Nephron progenitor cell (in vitro differentiated cells): ENCODE data around the gene KCNAB3.

Experiments used
- DNase-seq: peaks from one replicate; pipeline ENCODE4 v3.0.0; 2021
- H3K27ac Mint-ChIP-seq: 2 replicates; pipeline ENCODE4 v1.8.0; 2021; ENCODE audit warnings: mild to moderate bottlenecking, moderate library complexity, mixed read lengths
- H3K27me3 Mint-ChIP-seq: 2 replicates; pipeline ENCODE4 v1.8.0; 2021; ENCODE audit warnings: mild to moderate bottlenecking, low read depth, mixed read lengths; ENCODE audit not compliant: poor library complexity
- H3K36me3 Mint-ChIP-seq: 2 replicates; pipeline ENCODE4 v1.8.0; 2021; ENCODE audit warnings: low read depth, mixed read lengths
- H3K4me1 Mint-ChIP-seq: 2 replicates; pipeline ENCODE4 v1.8.0; 2021; ENCODE audit warnings: mixed read lengths
- H3K4me3 Mint-ChIP-seq: 2 replicates; pipeline ENCODE4 v1.8.0; 2021; ENCODE audit warnings: mild to moderate bottlenecking, moderate library complexity, mixed read lengths
- H3K9me3 Mint-ChIP-seq: 2 replicates; pipeline ENCODE4 v1.8.0; 2021; ENCODE audit warnings: mild to moderate bottlenecking, moderate library complexity, mixed read lengths
- TF ChIP-seq, protein P1 (sequence below): fragments of 200-600 bp; sonication (generic); IDR thresholded peaks from 2 replicates; pipeline ENCODE4 v1.5.0; 2021; ENCODE audit warnings: antibody characterized with exemption

The KCNAB3 gene

DNA sequence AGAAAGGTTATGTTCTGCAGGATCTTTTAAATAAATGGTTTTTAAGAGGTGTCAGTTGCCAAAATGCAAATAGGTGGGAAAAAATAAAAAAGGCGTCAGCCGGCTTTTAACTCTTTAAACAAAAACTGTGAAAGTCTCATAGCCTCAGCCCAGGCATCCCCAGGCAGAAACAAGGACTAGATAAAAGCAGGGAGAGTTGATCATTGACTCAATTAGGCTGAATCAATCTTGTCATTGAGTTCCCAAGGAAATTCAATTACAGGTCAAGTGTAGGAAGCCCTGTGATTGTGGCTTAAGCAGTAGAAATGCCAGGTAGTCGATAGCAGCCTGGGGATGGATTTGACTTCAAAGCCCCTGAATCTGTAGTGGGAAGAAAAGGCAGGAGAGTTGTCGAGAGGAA lies 42.0 kb upstream of the KCNAB3 start:
- DNase-seq, result no peak
- TF ChIP-seq, protein P1, sequence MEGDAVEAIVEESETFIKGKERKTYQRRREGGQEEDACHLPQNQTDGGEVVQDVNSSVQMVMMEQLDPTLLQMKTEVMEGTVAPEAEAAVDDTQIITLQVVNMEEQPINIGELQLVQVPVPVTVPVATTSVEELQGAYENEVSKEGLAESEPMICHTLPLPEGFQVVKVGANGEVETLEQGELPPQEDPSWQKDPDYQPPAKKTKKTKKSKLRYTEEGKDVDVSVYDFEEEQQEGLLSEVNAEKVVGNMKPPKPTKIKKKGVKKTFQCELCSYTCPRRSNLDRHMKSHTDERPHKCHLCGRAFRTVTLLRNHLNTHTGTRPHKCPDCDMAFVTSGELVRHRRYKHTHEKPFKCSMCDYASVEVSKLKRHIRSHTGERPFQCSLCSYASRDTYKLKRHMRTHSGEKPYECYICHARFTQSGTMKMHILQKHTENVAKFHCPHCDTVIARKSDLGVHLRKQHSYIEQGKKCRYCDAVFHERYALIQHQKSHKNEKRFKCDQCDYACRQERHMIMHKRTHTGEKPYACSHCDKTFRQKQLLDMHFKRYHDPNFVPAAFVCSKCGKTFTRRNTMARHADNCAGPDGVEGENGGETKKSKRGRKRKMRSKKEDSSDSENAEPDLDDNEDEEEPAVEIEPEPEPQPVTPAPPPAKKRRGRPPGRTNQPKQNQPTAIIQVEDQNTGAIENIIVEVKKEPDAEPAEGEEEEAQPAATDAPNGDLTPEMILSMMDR, result no peak
- Mint-ChIP-seq H3K4me3 (no peak overlapping the region), H3K4me1 (no peaks in the 10 kb centered on the region), H3K9me3 (peaks cover 19% of the 10 kb centered on the region), H3K27ac (no peak overlapping the region), H3K27me3 (peaks cover 38% of the 10 kb centered on the region), H3K36me3 (peaks cover 5% of the 10 kb centered on the region)

DNA sequence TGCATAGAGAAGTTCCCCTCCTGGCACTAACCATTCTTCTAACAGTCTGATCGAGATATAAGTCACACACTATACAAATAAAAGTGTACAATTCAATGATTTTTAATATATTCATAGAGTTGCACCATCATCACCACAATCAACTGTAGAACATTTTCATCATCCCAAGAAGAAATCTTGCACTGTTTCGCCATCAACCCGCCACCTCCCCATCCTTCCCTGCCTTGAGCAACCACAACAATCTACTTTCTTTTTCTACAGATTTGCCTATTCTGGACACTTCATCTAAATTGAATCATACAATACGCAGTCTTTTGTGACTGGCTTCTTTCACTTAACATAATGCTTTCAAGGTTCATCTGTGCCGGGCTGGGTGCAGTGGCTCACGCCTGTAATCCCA lies 39.8 kb upstream of the KCNAB3 start:
- Mint-ChIP-seq H3K4me1 (no peaks in the 10 kb centered on the region), H3K4me3 (no peak overlapping the region), H3K9me3 (peaks cover 4% of the 10 kb centered on the region), H3K27me3 (peaks cover 34% of the 10 kb centered on the region), H3K27ac (no peak overlapping the region), H3K36me3 (peaks cover 2% of the 10 kb centered on the region)
- DNase-seq, result no peak
- TF ChIP-seq, protein P1, result no peak

DNA sequence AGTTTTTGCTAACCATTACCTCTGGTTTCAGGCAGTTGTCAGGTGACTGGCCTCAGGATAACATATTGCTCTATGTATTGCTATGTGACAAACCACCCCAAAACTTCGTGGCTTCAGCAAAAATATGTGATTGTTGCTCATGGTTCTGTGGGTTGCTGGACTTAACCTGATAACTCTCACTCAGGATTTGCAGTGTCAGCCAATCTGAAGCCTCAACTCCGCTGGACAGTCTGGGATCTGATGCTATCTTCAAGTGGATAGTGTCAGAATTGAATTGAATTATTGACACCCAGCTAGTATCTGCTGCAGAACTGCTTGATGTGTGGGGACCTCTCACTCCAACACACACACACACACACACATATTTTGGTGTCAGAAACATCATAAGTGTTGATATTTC lies 38.1 kb upstream of the KCNAB3 start:
- H3K4me1 Mint-ChIP-seq, result no peaks in the 10 kb centered on the region
- H3K4me3 Mint-ChIP-seq, result no peak overlapping the region
- no peak overlapping the region for H3K27ac Mint-ChIP-seq
- H3K9me3 Mint-ChIP-seq, result no peaks in the 10 kb centered on the region
- no peaks in the 10 kb centered on the region for H3K36me3 Mint-ChIP-seq
- H3K27me3 Mint-ChIP-seq, result peaks cover 34% of the 10 kb centered on the region
- TF ChIP-seq, protein P1, result no peak
- DNase-seq, result no peak

DNA sequence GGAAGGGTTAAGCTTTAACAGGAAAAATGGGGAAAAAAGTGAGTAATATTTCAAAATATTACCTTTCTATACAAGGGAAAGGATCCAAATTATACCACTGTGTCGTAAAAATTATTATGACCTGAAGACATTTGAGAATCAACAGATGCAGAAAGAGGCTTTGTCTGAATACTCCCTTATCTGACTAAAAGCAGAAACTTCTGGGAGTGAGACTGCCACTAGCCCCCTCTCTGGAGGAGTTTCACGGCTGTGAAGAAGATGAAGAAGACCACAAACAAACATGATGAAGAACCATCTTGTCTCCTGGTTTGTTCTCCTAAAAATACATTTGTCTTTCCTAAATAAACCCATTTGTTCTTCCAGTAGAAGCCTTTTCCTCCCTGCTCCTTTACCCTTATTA lies 31.8 kb upstream of the KCNAB3 start:
- Mint-ChIP-seq H3K4me1 (no peaks in the 10 kb centered on the region), H3K36me3 (no peaks in the 10 kb centered on the region), H3K27me3 (peaks cover 18% of the 10 kb centered on the region), H3K27ac (no peak overlapping the region), H3K4me3 (no peak overlapping the region), H3K9me3 (no peaks in the 10 kb centered on the region)
- DNase-seq, result no peak
- TF ChIP-seq, protein P1, result no peak

DNA sequence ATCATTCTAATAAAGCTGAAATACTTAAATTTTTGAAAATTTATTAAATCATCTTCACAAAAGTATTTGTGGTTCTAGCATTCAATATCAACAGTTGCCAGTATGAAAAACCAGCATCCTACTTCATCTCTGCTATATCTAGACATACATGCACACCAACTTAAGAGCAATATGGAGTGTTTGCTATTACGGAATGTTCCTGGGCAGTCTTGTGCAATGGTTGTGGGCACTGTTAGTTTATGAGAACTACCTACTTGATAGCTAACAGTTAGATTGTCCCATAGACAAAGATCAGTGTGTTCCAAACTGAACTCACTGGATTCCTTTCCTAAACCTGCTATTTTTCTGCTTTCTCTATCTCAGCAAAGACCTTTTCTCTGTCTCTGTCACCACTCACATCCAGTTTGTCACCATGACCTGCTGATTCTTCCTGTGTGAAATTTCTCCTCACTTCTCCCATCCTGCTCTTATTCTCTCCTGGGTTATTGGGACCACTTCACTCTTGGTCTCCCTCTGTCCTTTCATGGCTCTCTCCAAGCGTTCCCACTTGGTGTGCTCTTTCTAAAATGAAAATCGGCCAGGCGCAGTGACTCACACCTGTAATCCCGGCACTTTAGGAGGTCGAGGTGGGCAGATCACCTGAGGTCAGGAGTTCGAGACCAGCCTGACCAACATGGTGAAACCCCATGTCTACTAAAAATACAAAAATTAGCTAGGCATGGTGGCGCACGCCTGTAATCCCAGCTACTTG lies 30.0 kb upstream of the KCNAB3 start:
- peaks cover 16% of the 10 kb centered on the region for H3K27me3 Mint-ChIP-seq
- no peak overlapping the region for H3K27ac Mint-ChIP-seq
- no peaks in the 10 kb centered on the region for H3K9me3 Mint-ChIP-seq
- no peak for DNase-seq
- H3K4me1 Mint-ChIP-seq, result no peaks in the 10 kb centered on the region
- no peak overlapping the region for H3K4me3 Mint-ChIP-seq
- no peaks in the 10 kb centered on the region for H3K36me3 Mint-ChIP-seq
- TF ChIP-seq, protein P1, result no peak
